Breast epithelium (tissue), 3 donors: ENCODE data around the gene DPAGT1.

Experiments
- POLR2AphosphoS5 ChIP-seq, 3 donors: sonication (generic); formaldehyde crosslinking; IDR thresholded peaks; one replicate each; pipeline ENCODE4 v1.6.1; 2017; ENCODE audit warnings: antibody characterized with exemption in 3 of 3
- TF ChIP-seq, protein P1 (sequence below), 3 donors: fragments of 450-650 bp; IDR thresholded peaks; one replicate each; pipeline ENCODE4 v1.5.1; 2016 to 2017; ENCODE audit warnings: antibody characterized with exemption in 3 of 3, mild to moderate bottlenecking in 3 of 3, moderate library complexity in 3 of 3

DNA sequence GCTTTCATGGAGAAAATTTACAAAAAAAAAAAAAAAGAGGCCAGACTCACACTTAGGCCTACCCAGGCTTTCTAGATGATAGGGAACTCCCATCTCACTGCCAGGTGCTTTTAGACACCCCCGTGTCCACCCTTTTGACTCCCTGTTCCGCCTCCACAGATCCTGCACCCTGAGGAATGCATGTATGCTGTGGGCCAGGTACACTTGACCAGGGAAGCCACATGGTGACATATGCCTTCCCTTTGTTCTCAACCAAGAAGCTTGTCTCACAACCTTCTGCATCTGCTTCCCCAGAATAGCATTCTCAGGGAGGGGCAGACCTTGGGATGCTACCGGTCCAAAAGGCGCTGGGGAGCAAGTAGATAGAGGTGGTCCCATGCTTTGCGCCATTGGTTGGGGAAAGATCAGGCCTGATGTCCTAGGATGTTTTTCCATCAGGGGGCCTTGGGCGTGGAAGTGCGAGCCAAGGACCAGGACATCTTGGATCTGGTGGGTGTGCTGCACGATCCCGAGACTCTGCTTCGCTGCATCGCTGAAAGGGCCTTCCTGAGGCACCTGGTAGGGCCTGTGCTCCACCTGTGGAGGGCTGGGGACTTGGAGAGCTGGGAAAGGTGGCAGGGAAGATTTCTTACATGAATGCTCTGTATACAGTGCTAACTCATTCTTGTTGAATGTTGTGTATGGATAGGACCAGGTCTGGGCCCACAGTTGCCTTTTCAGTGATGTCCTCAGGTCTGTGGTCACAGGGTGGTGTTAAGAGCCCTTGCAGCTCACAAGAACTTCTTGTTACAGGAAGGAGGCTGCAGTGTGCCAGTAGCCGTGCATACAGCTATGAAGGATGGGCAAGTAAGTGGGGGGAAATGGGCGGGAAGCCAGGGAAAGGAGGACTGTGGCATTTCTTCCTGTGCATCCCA lies 9.4 kb downstream of the DPAGT1 start:
- no peak for TF ChIP-seq POLR2AphosphoS5 (IDR thresholded peaks at IDR 0.05)
- TF ChIP-seq, protein P1, sequence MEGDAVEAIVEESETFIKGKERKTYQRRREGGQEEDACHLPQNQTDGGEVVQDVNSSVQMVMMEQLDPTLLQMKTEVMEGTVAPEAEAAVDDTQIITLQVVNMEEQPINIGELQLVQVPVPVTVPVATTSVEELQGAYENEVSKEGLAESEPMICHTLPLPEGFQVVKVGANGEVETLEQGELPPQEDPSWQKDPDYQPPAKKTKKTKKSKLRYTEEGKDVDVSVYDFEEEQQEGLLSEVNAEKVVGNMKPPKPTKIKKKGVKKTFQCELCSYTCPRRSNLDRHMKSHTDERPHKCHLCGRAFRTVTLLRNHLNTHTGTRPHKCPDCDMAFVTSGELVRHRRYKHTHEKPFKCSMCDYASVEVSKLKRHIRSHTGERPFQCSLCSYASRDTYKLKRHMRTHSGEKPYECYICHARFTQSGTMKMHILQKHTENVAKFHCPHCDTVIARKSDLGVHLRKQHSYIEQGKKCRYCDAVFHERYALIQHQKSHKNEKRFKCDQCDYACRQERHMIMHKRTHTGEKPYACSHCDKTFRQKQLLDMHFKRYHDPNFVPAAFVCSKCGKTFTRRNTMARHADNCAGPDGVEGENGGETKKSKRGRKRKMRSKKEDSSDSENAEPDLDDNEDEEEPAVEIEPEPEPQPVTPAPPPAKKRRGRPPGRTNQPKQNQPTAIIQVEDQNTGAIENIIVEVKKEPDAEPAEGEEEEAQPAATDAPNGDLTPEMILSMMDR (IDR thresholded peaks at IDR 0.05): no peak
